Fibroblast of lung (primary cell): Measurements from ENCODE around the gene MCFD2.

ENCODE experiments used
- EZH2 ChIP-seq: IDR thresholded peaks from 2 replicates; pipeline ENCODE4 v1.5.1; 2012; ENCODE audit warnings: low read length, control low read depth, mild to moderate bottlenecking; ENCODE audit errors: missing control alignments
- TF ChIP-seq, protein P1 (sequence below), 2 donors: IDR thresholded peaks in 1 of 2; conservative IDR thresholded peaks in 1 of 2; 1 replicate in 1 of 2; 2 replicates in 1 of 2; pipeline ENCODE4 v1.5.1; 2011 to 2012; ENCODE audit warnings: low read length in 2 of 2, control low read depth in 1 of 2, inconsistent platforms in 1 of 2, low read depth in 1 of 2, mild to moderate bottlenecking in 1 of 2

DNA sequence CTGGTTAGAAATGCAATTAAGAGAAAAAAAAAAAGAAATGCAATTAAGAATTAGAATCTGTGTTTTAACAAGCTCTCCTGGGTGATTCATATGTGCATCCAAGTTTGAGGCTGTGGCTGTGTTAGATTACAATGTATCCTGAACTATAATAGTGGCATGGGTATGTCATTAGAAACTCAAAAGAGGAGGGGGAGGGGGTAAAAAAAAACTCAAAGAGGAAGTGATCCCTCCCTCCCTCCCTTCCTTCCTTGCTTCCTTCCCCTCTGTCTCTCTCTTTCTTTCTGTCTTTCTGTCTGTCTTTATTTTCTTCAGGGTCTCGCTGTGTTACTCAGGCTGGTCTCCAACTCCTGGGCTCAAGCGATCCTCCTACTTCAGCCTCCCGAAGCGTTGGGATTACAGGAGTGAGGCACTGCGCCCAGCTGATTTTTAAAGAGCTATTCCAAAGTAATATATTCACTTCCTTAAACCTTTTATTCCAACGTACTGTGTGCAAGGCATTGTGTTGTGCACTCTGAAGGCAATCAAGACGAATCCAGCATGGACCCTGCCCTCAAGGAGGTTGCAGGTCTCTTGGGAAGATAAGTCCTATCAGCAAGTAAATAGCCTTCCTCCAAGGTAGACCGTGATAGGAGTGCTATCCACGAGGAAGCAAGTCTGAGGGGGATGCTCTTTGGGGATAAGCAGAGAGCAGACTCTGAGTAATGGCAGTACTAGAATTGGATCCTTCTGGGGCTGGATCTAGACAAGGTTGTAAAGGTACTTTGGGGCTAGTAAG lies 35.9 kb upstream of the MCFD2 start:
- TF ChIP-seq, protein P1, sequence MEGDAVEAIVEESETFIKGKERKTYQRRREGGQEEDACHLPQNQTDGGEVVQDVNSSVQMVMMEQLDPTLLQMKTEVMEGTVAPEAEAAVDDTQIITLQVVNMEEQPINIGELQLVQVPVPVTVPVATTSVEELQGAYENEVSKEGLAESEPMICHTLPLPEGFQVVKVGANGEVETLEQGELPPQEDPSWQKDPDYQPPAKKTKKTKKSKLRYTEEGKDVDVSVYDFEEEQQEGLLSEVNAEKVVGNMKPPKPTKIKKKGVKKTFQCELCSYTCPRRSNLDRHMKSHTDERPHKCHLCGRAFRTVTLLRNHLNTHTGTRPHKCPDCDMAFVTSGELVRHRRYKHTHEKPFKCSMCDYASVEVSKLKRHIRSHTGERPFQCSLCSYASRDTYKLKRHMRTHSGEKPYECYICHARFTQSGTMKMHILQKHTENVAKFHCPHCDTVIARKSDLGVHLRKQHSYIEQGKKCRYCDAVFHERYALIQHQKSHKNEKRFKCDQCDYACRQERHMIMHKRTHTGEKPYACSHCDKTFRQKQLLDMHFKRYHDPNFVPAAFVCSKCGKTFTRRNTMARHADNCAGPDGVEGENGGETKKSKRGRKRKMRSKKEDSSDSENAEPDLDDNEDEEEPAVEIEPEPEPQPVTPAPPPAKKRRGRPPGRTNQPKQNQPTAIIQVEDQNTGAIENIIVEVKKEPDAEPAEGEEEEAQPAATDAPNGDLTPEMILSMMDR (conservative IDR thresholded peaks at IDR 0.05 in 1 of 2, IDR thresholded peaks at IDR 0.05 in 1 of 2; ENCODE audit: low read depth in 1 of 2, low read length in 2 of 2): no peak
- TF ChIP-seq EZH2: no peak
